Mononuclear cell (primary cell): ENCODE results near the gene OR2C1. TPM values are rescaled to one million over a fixed set of nuclear protein-coding genes. Genes with fewer than 3 reads are reported as not detected.

Experiments
- H3K27me3 ChIP-seq: 2 replicates; pipeline ENCODE4 v1.6.0; 2011; ENCODE audit warnings: low read length, control low read depth; ENCODE audit not compliant: insufficient read depth
- H3K4me1 ChIP-seq: 2 replicates; pipeline ENCODE4 v1.5.1; 2011; ENCODE audit warnings: mild to moderate bottlenecking, low read length, control low read depth; ENCODE audit not compliant: insufficient read depth
- H3K4me3 ChIP-seq: 2 replicates; pipeline ENCODE4 v1.5.1; 2011; ENCODE audit warnings: mild to moderate bottlenecking, low read length, moderate library complexity
- H3K9me3 ChIP-seq: 2 replicates; pipeline ENCODE4 v1.5.1; 2011; ENCODE audit warnings: low read depth, mild to moderate bottlenecking, control low read depth, low read length
- total RNA-seq: library from RNA; depleted of rRNA; stranded (reverse); fragments of >200 nt; gene quantifications from one replicate; pipeline ENCODE4 v1.2.3, GENCODE V29; 2012

The OR2C1 gene
- total RNA-seq = not detected

DNA sequence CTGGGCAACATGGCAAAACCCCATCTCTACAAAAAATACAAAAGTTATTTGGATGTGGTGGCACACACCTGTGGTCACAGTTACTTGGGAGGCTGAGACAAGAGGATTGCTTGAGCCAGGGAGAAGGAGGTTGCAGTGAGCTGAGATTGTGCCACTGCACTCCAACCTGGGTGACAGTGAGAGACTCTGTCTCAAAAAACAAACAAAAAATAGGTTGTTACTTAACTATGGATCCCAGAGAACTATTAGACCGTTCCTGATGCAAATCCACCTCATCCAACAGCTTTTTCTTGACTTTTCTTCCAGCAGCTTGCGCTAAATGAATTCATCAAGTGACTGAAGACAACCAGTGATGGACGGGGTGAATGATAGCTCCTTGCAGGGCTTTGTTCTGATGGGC is at the start of gene OR2C1:
Gene OR2C1 (plus strand): TSS at position 301 of the 400 bp plus-strand sequence. CDS start 52 bp downstream, at position 353.
- Histone ChIP-seq H3K4me3 (no peak within 1 kb of the TSS), H3K9me3 (no peaks in the 10 kb centered on the region), H3K4me1 (no peaks in the 10 kb centered on the region), H3K27me3 (peaks cover 5% of the 10 kb centered on the region)

DNA sequence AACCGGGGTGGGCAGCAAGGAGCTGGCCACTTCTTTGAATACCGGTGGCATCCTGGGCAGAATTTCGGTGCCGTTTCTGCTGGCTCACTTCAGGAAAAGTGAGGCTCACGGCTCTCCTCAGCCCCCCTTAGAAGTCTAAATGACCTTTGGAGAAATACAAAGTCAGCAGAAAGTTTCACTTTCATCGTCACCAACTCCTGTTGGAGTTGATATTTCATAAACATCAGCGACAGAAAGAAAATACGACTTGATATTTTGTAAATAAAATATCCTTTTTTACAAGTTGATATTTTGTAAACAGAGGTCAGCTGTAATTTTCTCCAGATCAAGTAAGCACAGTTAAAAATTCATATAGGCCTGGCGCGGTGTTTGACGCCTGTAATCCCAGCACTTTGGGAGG is 49.6 kb upstream of the OR2C1 start:
- Histone ChIP-seq H3K4me1 (peaks cover 13% of the 10 kb centered on the region), H3K9me3 (peaks cover 28% of the 10 kb centered on the region), H3K4me3 (peak overlapping the region; percentile 76)

GRCh38 chr16:3311496-3311895 is 44.2 kb upstream of the OR2C1 start:
- Histone ChIP-seq H3K27me3 (no peaks in the 10 kb centered on the region), H3K9me3 (peaks cover 68% of the 10 kb centered on the region), H3K4me1 (no peaks in the 10 kb centered on the region), H3K4me3 (no peak overlapping the region)

More for the DNA sequence above, 49.6 kb upstream of the OR2C1 start:
- no peaks in the 10 kb centered on the region for H3K27me3 ChIP-seq

DNA sequence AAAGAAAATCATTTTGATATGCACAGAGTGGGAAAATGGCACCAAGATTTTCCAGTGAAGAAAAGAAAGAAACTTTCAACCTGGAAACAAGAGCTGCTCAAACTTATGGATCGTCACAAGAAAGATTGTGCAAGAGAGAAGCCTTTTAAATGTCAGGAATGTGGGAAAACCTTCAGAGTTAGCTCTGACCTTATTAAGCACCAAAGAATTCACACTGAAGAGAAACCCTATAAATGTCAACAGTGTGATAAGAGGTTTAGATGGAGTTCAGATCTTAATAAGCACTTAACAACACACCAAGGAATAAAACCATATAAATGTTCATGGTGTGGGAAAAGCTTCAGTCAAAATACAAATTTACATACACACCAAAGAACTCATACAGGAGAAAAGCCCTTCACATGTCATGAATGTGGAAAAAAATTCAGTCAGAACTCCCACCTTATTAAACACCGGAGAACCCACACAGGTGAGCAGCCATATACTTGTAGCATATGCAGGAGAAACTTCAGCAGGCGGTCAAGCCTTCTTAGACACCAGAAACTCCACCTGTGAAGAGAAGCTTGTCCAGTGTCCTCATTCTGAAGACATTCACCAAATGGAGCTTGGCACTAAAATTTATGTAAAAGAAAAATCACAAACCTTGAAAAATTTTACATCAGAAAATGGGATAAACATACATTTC is 38.2 kb upstream of the OR2C1 start:
- Histone ChIP-seq H3K4me3 (no peak overlapping the region), H3K9me3 (peaks cover 88% of the 10 kb centered on the region), H3K27me3 (no peaks in the 10 kb centered on the region), H3K4me1 (no peaks in the 10 kb centered on the region)

GRCh38 chr16:3321816-3322215 is 33.9 kb upstream of the OR2C1 start:
- no peak overlapping the region for H3K4me3 ChIP-seq
- no peaks in the 10 kb centered on the region for H3K4me1 ChIP-seq
- peaks cover 60% of the 10 kb centered on the region for H3K9me3 ChIP-seq
- H3K27me3 ChIP-seq = no peaks in the 10 kb centered on the region

- no peaks in the 10 kb centered on the region for H3K27me3 ChIP-seq
- no peak overlapping the region for H3K4me3 ChIP-seq
- no peaks in the 10 kb centered on the region for H3K4me1 ChIP-seq
Observed at GRCh38 chr16:3327514-3327913, 28.2 kb upstream of the OR2C1 start.

DNA sequence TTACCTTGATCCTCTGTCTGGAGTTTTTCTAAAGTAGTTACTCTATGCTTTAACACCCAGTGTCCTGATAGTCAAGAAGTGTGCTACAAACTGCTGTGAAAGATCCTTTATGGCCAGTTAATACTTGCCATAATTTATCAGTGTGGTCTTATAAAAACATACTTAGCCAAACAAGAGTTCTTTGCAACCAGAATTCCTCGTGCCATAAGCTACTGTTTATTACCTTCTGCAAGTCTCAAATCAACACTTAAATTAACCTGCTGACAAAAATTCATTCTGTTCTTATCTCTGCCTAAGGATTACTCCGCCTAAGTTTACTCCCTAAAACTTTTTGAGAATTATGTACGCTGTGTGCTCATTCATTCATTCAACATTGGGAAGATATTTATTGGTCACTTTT is 27.6 kb upstream of the OR2C1 start:
- no peaks in the 10 kb centered on the region for H3K27me3 ChIP-seq

More at GRCh38 chr16:3327514-3327913, 28.2 kb upstream of the OR2C1 start:
- peaks cover 11% of the 10 kb centered on the region for H3K9me3 ChIP-seq

DNA sequence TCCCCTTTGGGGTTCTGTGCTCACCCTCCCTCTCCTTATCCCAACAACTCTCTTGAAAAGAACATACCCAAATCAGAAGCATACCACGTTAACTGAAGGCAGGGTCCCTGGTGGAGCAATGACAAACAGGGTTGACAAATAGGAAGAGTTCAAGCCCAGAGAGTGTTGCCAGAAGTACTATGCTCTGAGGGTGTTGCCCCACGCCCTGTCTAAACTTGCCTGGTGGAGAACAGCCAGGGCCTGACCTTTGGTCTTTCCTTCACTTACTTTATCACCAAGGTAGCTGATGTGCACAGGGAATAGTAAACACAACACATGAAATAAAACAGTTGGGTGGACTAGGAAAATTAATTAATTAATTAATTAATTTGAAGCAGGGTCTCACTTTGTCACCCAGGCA is 27.0 kb upstream of the OR2C1 start:
- no peaks in the 10 kb centered on the region for H3K27me3 ChIP-seq
- no peaks in the 10 kb centered on the region for H3K9me3 ChIP-seq
- H3K4me3 ChIP-seq = no peak overlapping the region
- H3K4me1 ChIP-seq = no peaks in the 10 kb centered on the region

More for the DNA sequence above, 27.6 kb upstream of the OR2C1 start:
- H3K9me3 ChIP-seq = peaks cover 5% of the 10 kb centered on the region
- H3K4me3 ChIP-seq = no peak overlapping the region
- H3K4me1 ChIP-seq = no peaks in the 10 kb centered on the region

DNA sequence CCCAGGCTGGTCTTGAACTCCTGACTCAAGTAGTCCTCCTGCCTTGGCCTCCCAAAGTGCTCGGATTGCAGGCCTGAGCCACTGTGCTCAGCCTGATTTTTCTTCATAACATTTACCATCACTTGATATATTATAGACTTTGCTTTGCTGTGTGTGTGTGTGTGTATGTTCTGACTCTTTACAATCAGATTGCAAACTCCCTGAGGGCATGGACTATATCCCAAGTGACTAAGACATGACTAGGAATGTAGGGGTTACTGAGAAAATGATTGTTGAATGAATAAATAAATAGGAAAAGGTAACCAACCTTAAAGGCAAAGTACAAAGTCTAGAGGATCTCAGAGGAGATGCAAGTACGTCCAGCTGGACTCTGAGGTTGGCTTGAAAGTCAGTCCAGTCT is 9.6 kb upstream of the OR2C1 start:
- H3K4me3 ChIP-seq = no peak overlapping the region
- no peaks in the 10 kb centered on the region for H3K4me1 ChIP-seq
- H3K9me3 ChIP-seq = no peaks in the 10 kb centered on the region
- H3K27me3 ChIP-seq = no peaks in the 10 kb centered on the region

DNA sequence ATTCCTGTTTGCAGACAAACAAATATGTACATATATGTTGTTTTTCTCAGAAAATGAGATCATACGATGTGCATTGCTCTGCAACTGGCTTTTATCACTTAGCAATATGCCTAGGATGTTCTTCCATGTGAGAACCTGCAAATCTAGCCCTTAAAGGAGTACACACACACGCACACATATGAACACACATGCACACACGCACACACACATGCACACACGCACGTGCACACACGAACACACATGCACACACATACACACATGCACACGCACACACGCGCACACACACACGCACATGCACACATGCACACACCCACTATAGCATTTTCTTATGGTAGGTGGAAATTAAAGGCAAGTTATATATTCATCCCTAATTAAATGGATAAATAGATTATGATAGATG is 8.1 kb upstream of the OR2C1 start:
- Histone ChIP-seq H3K9me3 (no peaks in the 10 kb centered on the region), H3K4me1 (no peaks in the 10 kb centered on the region), H3K27me3 (no peaks in the 10 kb centered on the region), H3K4me3 (no peak overlapping the region)

DNA sequence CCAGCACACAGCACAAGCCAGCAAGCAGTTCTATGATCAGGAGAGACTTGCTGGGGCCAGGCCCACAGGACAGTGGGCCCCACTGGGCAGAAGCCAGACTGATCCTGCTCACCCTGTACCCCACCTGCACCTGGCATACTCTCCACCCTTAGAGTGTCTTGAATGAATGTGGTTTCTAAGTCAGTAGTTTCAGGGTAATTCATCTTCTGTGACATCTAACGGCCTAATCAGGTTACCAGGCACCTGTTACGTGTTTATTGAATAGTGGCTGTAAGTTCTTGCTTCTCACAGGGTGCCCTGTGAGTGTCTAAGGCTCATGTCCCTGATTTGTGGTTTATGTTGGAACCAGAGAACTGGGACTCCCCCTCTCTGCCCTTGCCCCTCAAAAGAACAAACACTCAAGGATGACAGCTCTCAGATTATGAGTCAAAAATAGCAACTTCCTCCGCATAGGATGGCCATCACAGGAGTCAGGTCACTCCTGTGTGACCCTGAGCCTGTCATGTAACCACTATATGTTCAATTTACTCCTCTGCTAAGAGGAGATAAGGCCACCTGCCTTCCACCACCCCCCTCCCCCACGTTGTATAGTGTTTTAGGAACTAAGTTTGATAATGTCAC is 7.0 kb upstream of the OR2C1 start:
- H3K27me3 ChIP-seq = no peaks in the 10 kb centered on the region
- H3K4me3 ChIP-seq = no peak overlapping the region
- no peaks in the 10 kb centered on the region for H3K9me3 ChIP-seq
- no peaks in the 10 kb centered on the region for H3K4me1 ChIP-seq

GRCh38 chr16:3349175-3349574 is 6.5 kb upstream of the OR2C1 start:
- H3K9me3 ChIP-seq = no peaks in the 10 kb centered on the region
- no peaks in the 10 kb centered on the region for H3K27me3 ChIP-seq
- H3K4me3 ChIP-seq = no peak overlapping the region
- H3K4me1 ChIP-seq = no peaks in the 10 kb centered on the region

DNA sequence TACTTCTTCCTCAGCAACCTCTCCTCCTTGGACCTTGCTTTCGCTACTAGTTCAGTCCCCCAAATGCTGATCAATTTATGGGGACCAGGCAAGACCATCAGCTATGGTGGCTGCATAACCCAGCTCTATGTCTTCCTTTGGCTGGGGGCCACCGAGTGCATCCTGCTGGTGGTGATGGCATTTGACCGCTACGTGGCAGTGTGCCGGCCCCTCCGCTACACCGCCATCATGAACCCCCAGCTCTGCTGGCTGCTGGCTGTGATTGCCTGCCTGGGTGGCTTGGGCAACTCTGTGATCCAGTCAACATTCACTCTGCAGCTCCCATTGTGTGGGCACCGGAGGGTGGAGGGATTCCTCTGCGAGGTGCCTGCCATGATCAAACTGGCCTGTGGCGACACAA is 429 bp downstream of the OR2C1 start:
- no peak overlapping the region for H3K4me3 ChIP-seq
- H3K9me3 ChIP-seq = no peaks in the 10 kb centered on the region
- H3K27me3 ChIP-seq = peaks cover 7% of the 10 kb centered on the region
- no peaks in the 10 kb centered on the region for H3K4me1 ChIP-seq

GRCh38 chr16:3358871-3359270 is 3.2 kb downstream of the OR2C1 start:
- peaks cover 18% of the 10 kb centered on the region for H3K27me3 ChIP-seq
- H3K4me3 ChIP-seq = no peak overlapping the region
- no peaks in the 10 kb centered on the region for H3K4me1 ChIP-seq
- no peaks in the 10 kb centered on the region for H3K9me3 ChIP-seq

GRCh38 chr16:3362931-3363330 is 7.2 kb downstream of the OR2C1 start:
- H3K4me1 ChIP-seq = no peaks in the 10 kb centered on the region
- H3K27me3 ChIP-seq = peaks cover 18% of the 10 kb centered on the region
- H3K4me3 ChIP-seq = no peak overlapping the region
- H3K9me3 ChIP-seq = no peaks in the 10 kb centered on the region

- no peak overlapping the region for H3K4me3 ChIP-seq
- H3K4me1 ChIP-seq = no peaks in the 10 kb centered on the region
- peaks cover 18% of the 10 kb centered on the region for H3K27me3 ChIP-seq
- no peaks in the 10 kb centered on the region for H3K9me3 ChIP-seq
Observed at GRCh38 chr16:3363793-3364192, 8.1 kb downstream of the OR2C1 start.
